Activated CD4-positive, alpha-beta T cell treated with anti-CD3 and anti-CD28 coated beads, Interleukin-2, amount 10 ng/mL, durations not matched to agents 24 days and 14 days (primary cell): Measurements from ENCODE around the gene EPYC. TPM values are rescaled to one million over a fixed set of nuclear protein-coding genes. Genes with fewer than 3 reads are reported as not detected.

Experiments
- DNase-seq: peaks from one replicate; pipeline ENCODE4 v3.0.0; 2022
- H3K27ac Mint-ChIP-seq: one replicate; pipeline ENCODE4 v1.8.0; 2022; ENCODE audit warnings: mild to moderate bottlenecking, mixed read lengths
- H3K27me3 Mint-ChIP-seq: one replicate; pipeline ENCODE4 v1.8.0; 2022; ENCODE audit warnings: mixed read lengths
- H3K36me3 Mint-ChIP-seq: one replicate; pipeline ENCODE4 v1.8.0; 2022; ENCODE audit warnings: low read depth, mild to moderate bottlenecking, mixed read lengths
- H3K4me1 Mint-ChIP-seq: one replicate; pipeline ENCODE4 v1.8.0; 2021; ENCODE audit warnings: mixed read lengths
- H3K4me3 Mint-ChIP-seq: one replicate; pipeline ENCODE4 v1.8.0; 2022; ENCODE audit warnings: mild to moderate bottlenecking, moderate library complexity, mixed read lengths
- H3K9me3 Mint-ChIP-seq: one replicate; pipeline ENCODE4 v1.8.0; 2021; ENCODE audit warnings: mixed read lengths
- intact Hi-C: fragments of 100-400 bp; cut with micrococcal nuclease; formaldehyde crosslinking; loops from one replicate; pipeline ENCODE4 v1.15.1; 2023
- total RNA-seq: library from RNA; stranded (reverse); gene quantifications from 2 replicates; pipeline ENCODE4 v1.2.3, GENCODE V29; 2022

The EPYC gene
- total RNA-seq, 1 donor from 2014 or later = not detected

- Mint-ChIP-seq H3K36me3 (no peaks in the 10 kb centered on the region), H3K4me3 (no peak overlapping the region), H3K4me1 (no peaks in the 10 kb centered on the region), H3K27me3 (no peaks in the 10 kb centered on the region), H3K9me3 (no peaks in the 10 kb centered on the region), H3K27ac (no peak overlapping the region)
- DNase-seq = no peak
- intact Hi-C loops = no loop called here
Measured at GRCh38 chr12:90961154-90961553, 43.6 kb downstream of the EPYC start.

GRCh38 chr12:90959538-90960139 is 45.1 kb downstream of the EPYC start:
- no peak overlapping the region for H3K27ac Mint-ChIP-seq
- H3K36me3 Mint-ChIP-seq = no peaks in the 10 kb centered on the region
- H3K9me3 Mint-ChIP-seq = no peaks in the 10 kb centered on the region
- DNase-seq = peak; percentile 69
- no peaks in the 10 kb centered on the region for H3K27me3 Mint-ChIP-seq
- H3K4me1 Mint-ChIP-seq = no peaks in the 10 kb centered on the region
- intact Hi-C loops = no loop called here
- no peak overlapping the region for H3K4me3 Mint-ChIP-seq

- H3K9me3 Mint-ChIP-seq = no peaks in the 10 kb centered on the region
- no peak overlapping the region for H3K4me3 Mint-ChIP-seq
- no peaks in the 10 kb centered on the region for H3K27me3 Mint-ChIP-seq
- intact Hi-C loops = no loop called here
- no peaks in the 10 kb centered on the region for H3K36me3 Mint-ChIP-seq
- H3K27ac Mint-ChIP-seq = no peak overlapping the region
- no peaks in the 10 kb centered on the region for H3K4me1 Mint-ChIP-seq
- DNase-seq = no peak
Measured at GRCh38 chr12:90959032-90959431, 45.7 kb downstream of the EPYC start.

- Mint-ChIP-seq H3K36me3 (no peaks in the 10 kb centered on the region), H3K4me1 (no peaks in the 10 kb centered on the region), H3K27me3 (no peaks in the 10 kb centered on the region), H3K27ac (no peak overlapping the region), H3K4me3 (no peak overlapping the region), H3K9me3 (no peaks in the 10 kb centered on the region)
- intact Hi-C loops = no loop called here
- no peak for DNase-seq
Measured at GRCh38 chr12:90958347-90958746, 46.4 kb downstream of the EPYC start.

GRCh38 chr12:90954921-90955320 is 49.9 kb downstream of the EPYC start, which contains the start of gene CCER1:
TSS of gene CCER1 (minus strand) at chr12:90955176. CDS start at chr12:90954742, 434 bp downstream.
- H3K27me3 Mint-ChIP-seq = peaks cover 1% of the 10 kb centered on the region
- intact Hi-C loops = no loop called here
- no peaks in the 10 kb centered on the region for H3K36me3 Mint-ChIP-seq
- no peaks in the 10 kb centered on the region for H3K9me3 Mint-ChIP-seq
- H3K4me3 Mint-ChIP-seq = no peak within 1 kb of the TSS
- H3K4me1 Mint-ChIP-seq = no peaks in the 10 kb centered on the region
- H3K27ac Mint-ChIP-seq = no peak within 1 kb of the TSS
- no peak for DNase-seq

GRCh38 chr12:90954428-90954827 is 50.3 kb downstream of the EPYC start:
- no peak overlapping the region for H3K4me3 Mint-ChIP-seq
- intact Hi-C loops = no loop called here
- H3K36me3 Mint-ChIP-seq = no peaks in the 10 kb centered on the region
- DNase-seq = no peak
- H3K27me3 Mint-ChIP-seq = peaks cover 1% of the 10 kb centered on the region
- no peaks in the 10 kb centered on the region for H3K9me3 Mint-ChIP-seq
- no peaks in the 10 kb centered on the region for H3K4me1 Mint-ChIP-seq
- no peak overlapping the region for H3K27ac Mint-ChIP-seq

GRCh38 chr12:90953956-90954421 is 50.8 kb downstream of the EPYC start:
- Mint-ChIP-seq H3K27ac (no peak overlapping the region), H3K36me3 (no peaks in the 10 kb centered on the region), H3K4me3 (no peak overlapping the region), H3K4me1 (no peaks in the 10 kb centered on the region), H3K9me3 (no peaks in the 10 kb centered on the region), H3K27me3 (peaks cover 1% of the 10 kb centered on the region)
- peak; percentile 60 for DNase-seq
- intact Hi-C loops = no loop called here

GRCh38 chr12:90951432-90952105 is 53.2 kb downstream of the EPYC start:
- no peak for DNase-seq
- peaks cover 1% of the 10 kb centered on the region for H3K27me3 Mint-ChIP-seq
- H3K9me3 Mint-ChIP-seq = no peaks in the 10 kb centered on the region
- intact Hi-C loops = no loop called here
- no peaks in the 10 kb centered on the region for H3K36me3 Mint-ChIP-seq
- H3K4me3 Mint-ChIP-seq = no peak overlapping the region
- H3K27ac Mint-ChIP-seq = no peak overlapping the region
- H3K4me1 Mint-ChIP-seq = no peaks in the 10 kb centered on the region

GRCh38 chr12:90947869-90948268 is 56.9 kb downstream of the EPYC start:
- no peak for DNase-seq
- intact Hi-C loops = no loop called here
- H3K9me3 Mint-ChIP-seq = no peaks in the 10 kb centered on the region
- no peak overlapping the region for H3K27ac Mint-ChIP-seq
- H3K4me1 Mint-ChIP-seq = no peaks in the 10 kb centered on the region
- H3K27me3 Mint-ChIP-seq = peaks cover 1% of the 10 kb centered on the region
- no peak overlapping the region for H3K4me3 Mint-ChIP-seq
- no peaks in the 10 kb centered on the region for H3K36me3 Mint-ChIP-seq

GRCh38 chr12:90945070-90945649 is 59.6 kb downstream of the EPYC start:
- intact Hi-C loops = no loop called here
- Mint-ChIP-seq H3K27ac (no peak overlapping the region), H3K4me1 (no peaks in the 10 kb centered on the region), H3K27me3 (peaks cover 3% of the 10 kb centered on the region), H3K4me3 (no peak overlapping the region), H3K9me3 (no peaks in the 10 kb centered on the region), H3K36me3 (no peaks in the 10 kb centered on the region)
- DNase-seq = no peak

- intact Hi-C loops = no loop called here
- no peak overlapping the region for H3K27ac Mint-ChIP-seq
- no peak for DNase-seq
- H3K4me1 Mint-ChIP-seq = no peaks in the 10 kb centered on the region
- H3K9me3 Mint-ChIP-seq = no peaks in the 10 kb centered on the region
- no peak overlapping the region for H3K4me3 Mint-ChIP-seq
- H3K27me3 Mint-ChIP-seq = peaks cover 3% of the 10 kb centered on the region
- no peaks in the 10 kb centered on the region for H3K36me3 Mint-ChIP-seq
Measured at GRCh38 chr12:90943255-90943654, 61.5 kb downstream of the EPYC start.

- Mint-ChIP-seq H3K9me3 (no peaks in the 10 kb centered on the region), H3K4me3 (no peak overlapping the region)
- intact Hi-C loops = no loop called here
Measured at GRCh38 chr12:90940872-90941499, 63.8 kb downstream of the EPYC start.

GRCh38 chr12:90939382-90939781 is 65.4 kb downstream of the EPYC start:
- H3K36me3 Mint-ChIP-seq = no peaks in the 10 kb centered on the region
- no peak for DNase-seq
- no peak overlapping the region for H3K27ac Mint-ChIP-seq
- no peaks in the 10 kb centered on the region for H3K9me3 Mint-ChIP-seq
- H3K4me3 Mint-ChIP-seq = no peak overlapping the region
- H3K4me1 Mint-ChIP-seq = no peaks in the 10 kb centered on the region
- peaks cover 3% of the 10 kb centered on the region for H3K27me3 Mint-ChIP-seq
- intact Hi-C loops = no loop called here

More at GRCh38 chr12:90940872-90941499, 63.8 kb downstream of the EPYC start:
- no peaks in the 10 kb centered on the region for H3K36me3 Mint-ChIP-seq
- DNase-seq = no peak
- H3K27ac Mint-ChIP-seq = no peak overlapping the region
- H3K4me1 Mint-ChIP-seq = no peaks in the 10 kb centered on the region
- peaks cover 3% of the 10 kb centered on the region for H3K27me3 Mint-ChIP-seq

GRCh38 chr12:90938451-90938850 is 66.3 kb downstream of the EPYC start:
- H3K36me3 Mint-ChIP-seq = no peaks in the 10 kb centered on the region
- peaks cover 3% of the 10 kb centered on the region for H3K27me3 Mint-ChIP-seq
- H3K4me1 Mint-ChIP-seq = no peaks in the 10 kb centered on the region
- no peaks in the 10 kb centered on the region for H3K9me3 Mint-ChIP-seq
- H3K4me3 Mint-ChIP-seq = no peak overlapping the region
- intact Hi-C loops = no loop called here
- no peak overlapping the region for H3K27ac Mint-ChIP-seq
- no peak for DNase-seq
